ENCODE results near the gene COPB1. TPM values are rescaled to one million over a fixed set of nuclear protein-coding genes. Genes with fewer than 3 reads are reported as not detected.
A peak's percentile ranks its signal among the peaks of the same experiment; 100 is the strongest.

COPB1 gene
- polyA plus RNA-seq, 1 donor from 2014 or later, result 157 TPM

DNA sequence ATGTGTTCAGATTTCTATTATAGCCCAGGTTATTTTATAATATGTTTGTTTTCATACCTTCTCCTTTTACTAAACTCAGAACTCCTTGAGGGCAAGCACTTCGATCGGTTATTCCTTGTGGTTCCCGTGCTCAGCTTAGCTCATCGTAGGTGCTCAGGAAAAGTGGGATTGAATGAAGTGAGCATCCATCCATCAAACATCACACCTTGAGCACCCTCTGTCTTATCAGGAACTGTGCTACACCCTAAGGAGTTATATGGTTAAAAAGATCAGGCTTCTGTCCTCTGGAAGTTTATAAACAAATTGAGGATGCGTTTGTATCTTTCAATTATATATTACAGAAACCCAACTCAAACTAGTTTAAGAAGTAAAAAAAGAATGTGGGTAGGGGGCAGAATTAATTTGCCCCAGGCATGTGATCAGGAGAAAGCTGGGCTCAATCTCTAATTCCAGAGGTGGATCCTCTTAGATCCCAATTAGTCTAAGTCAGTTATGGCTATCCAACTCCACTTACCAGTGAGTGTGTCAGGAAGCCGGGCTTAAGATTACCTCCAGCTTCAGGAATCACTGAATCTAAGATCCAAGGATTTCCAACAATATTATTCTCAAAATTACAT lies 80.7 kb downstream of the COPB1 start:
- H3K27ac ChIP-seq (ENCODE audit: low read length), result no peak overlapping the region
- no peaks in the 10 kb centered on the region for H3K36me3 ChIP-seq (ENCODE audit: insufficient read depth, low read length)
- no peaks in the 10 kb centered on the region for H3K9me3 ChIP-seq (ENCODE audit: low read length)
- no peaks in the 10 kb centered on the region for H3F3A ChIP-seq (ENCODE audit: insufficient read depth, low read length, poor library complexity, severe bottlenecking)
- H3K9ac ChIP-seq (ENCODE audit: low read length), result no peak overlapping the region
- no peaks in the 10 kb centered on the region for H3K27me3 ChIP-seq (ENCODE audit: insufficient read depth, low read depth, low read length)
- no peak overlapping the region for H3K4me2 ChIP-seq (ENCODE audit: low read length)
- H3K9me2 ChIP-seq (ENCODE audit: insufficient read depth, low read length), result no peaks in the 10 kb centered on the region
- H3K4me3 ChIP-seq (ENCODE audit: low read length), result no peak overlapping the region
- TF ChIP-seq, protein P1, sequence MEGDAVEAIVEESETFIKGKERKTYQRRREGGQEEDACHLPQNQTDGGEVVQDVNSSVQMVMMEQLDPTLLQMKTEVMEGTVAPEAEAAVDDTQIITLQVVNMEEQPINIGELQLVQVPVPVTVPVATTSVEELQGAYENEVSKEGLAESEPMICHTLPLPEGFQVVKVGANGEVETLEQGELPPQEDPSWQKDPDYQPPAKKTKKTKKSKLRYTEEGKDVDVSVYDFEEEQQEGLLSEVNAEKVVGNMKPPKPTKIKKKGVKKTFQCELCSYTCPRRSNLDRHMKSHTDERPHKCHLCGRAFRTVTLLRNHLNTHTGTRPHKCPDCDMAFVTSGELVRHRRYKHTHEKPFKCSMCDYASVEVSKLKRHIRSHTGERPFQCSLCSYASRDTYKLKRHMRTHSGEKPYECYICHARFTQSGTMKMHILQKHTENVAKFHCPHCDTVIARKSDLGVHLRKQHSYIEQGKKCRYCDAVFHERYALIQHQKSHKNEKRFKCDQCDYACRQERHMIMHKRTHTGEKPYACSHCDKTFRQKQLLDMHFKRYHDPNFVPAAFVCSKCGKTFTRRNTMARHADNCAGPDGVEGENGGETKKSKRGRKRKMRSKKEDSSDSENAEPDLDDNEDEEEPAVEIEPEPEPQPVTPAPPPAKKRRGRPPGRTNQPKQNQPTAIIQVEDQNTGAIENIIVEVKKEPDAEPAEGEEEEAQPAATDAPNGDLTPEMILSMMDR (IDR thresholded peaks at IDR 0.05; ENCODE audit: poor library complexity, severe bottlenecking), result peak; percentile 25
- TF ChIP-seq EZH2 (IDR thresholded peaks at IDR 0.05; ENCODE audit: borderline replicate concordance, insufficient read depth, low read length, poor library complexity, severe bottlenecking) (no peak), SMC3 (conservative IDR thresholded peaks at IDR 0.05; ENCODE audit: poor library complexity) (peak; percentile 23), RAD21 (conservative IDR thresholded peaks at IDR 0.05) (no peak), MXI1 (conservative IDR thresholded peaks at IDR 0.05; ENCODE audit: poor library complexity, severe bottlenecking) (no peak)
- no peaks in the 10 kb centered on the region for H4K20me1 ChIP-seq (ENCODE audit: insufficient read depth)
- no peak overlapping the region for H2AFZ ChIP-seq (ENCODE audit: low read depth, low read length)
- no peaks in the 10 kb centered on the region for H3K79me2 ChIP-seq (replicated peaks; ENCODE audit: insufficient read depth, low read length)

DNA sequence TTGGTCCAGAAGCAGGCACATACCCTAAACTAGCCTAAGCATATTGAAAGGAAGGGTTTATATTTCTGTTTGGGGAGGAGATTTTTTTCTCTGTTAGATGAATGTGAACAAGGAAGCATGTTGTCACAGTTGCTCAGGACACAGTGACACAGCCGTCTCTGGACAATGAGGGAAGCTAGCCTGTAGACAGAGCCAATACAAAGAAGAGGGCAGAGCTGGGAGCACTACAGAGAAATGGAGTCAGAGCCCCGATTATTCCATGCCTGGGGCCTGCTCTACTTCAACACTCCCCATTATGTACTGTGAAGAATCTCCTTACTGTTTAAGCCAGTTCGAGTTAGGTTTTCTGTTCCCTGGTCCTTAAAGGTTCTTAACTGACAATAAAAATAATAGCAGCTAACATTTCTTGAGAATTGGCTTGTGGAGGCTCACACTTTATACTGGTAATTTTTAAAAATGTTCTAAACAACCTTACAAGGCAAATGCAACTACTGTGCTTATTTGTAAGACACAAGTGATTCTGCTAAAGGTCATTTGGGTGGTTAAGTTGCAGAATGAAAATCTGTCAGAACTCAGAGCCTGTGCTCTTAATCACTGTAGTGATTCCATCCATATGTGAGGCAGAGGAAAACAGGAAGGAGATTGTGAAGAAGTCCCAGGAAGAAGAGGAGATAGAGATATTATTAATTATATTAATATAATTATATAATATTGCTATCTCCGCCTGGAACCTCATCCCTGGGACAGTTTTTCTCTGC lies 81.8 kb downstream of the COPB1 start:
- Histone ChIP-seq H3K9ac (ENCODE audit: low read length) (no peak overlapping the region), H4K20me1 (ENCODE audit: insufficient read depth) (no peaks in the 10 kb centered on the region), H3K9me2 (ENCODE audit: insufficient read depth, low read length) (no peaks in the 10 kb centered on the region), H3K79me2 (replicated peaks; ENCODE audit: insufficient read depth, low read length) (no peaks in the 10 kb centered on the region), H3K4me2 (ENCODE audit: low read length) (no peak overlapping the region), H3F3A (ENCODE audit: insufficient read depth, low read length, poor library complexity, severe bottlenecking) (no peaks in the 10 kb centered on the region), H3K4me3 (ENCODE audit: low read length) (no peak overlapping the region), H3K27me3 (ENCODE audit: insufficient read depth, low read depth, low read length) (no peaks in the 10 kb centered on the region), H3K9me3 (ENCODE audit: low read length) (no peaks in the 10 kb centered on the region), H3K27ac (ENCODE audit: low read length) (no peak overlapping the region), H2AFZ (ENCODE audit: low read depth, low read length) (no peak overlapping the region), H3K36me3 (ENCODE audit: insufficient read depth, low read length) (no peaks in the 10 kb centered on the region)
- TF ChIP-seq, protein P1 (IDR thresholded peaks at IDR 0.05; ENCODE audit: poor library complexity, severe bottlenecking), result no peak
- TF ChIP-seq EP300 (conservative IDR thresholded peaks at IDR 0.05; ENCODE audit: poor library complexity, severe bottlenecking), result no peak
- no peak for TF ChIP-seq SMC3 (conservative IDR thresholded peaks at IDR 0.05; ENCODE audit: poor library complexity)
- TF ChIP-seq REST (IDR thresholded peaks at IDR 0.05; ENCODE audit: borderline replicate concordance), result no peak
- no peak for TF ChIP-seq TAF1 (IDR thresholded peaks at IDR 0.05; ENCODE audit: low read depth)
- TF ChIP-seq RAD21 (conservative IDR thresholded peaks at IDR 0.05), result no peak
- no peak for TF ChIP-seq POLR2AphosphoS5 (IDR thresholded peaks at IDR 0.05)
- no peak for TF ChIP-seq EZH2 (IDR thresholded peaks at IDR 0.05; ENCODE audit: borderline replicate concordance, insufficient read depth, low read length, poor library complexity, severe bottlenecking)
- TF ChIP-seq MXI1 (conservative IDR thresholded peaks at IDR 0.05; ENCODE audit: poor library complexity, severe bottlenecking), result no peak

Data from neural cell (in vitro differentiated cells).